Upper lobe of left lung (tissue), 4 donors: ENCODE data around the gene LAMP1.

Experiments
- CTCF ChIP-seq, 6 experiments: fragments of 450-650 bp in 4 of 6; fragments of 200-600 bp in 2 of 6; sonication (generic) in 2 of 6; IDR thresholded peaks; one replicate each; pipeline ENCODE4 v1.5.1; 2016 to 2019; ENCODE audit warnings: antibody characterized with exemption in 6 of 6
- POLR2A ChIP-seq, 4 donors: fragments of 450-650 bp; IDR thresholded peaks; one replicate each; pipeline ENCODE4 v1.5.1; 2016 to 2017; ENCODE audit warnings: antibody characterized with exemption in 4 of 4, mild to moderate bottlenecking in 2 of 4

- TF ChIP-seq CTCF (IDR thresholded peaks at IDR 0.05) (no peak), POLR2A (IDR thresholded peaks at IDR 0.05) (no peak)
Observed at GRCh38 chr13:113309473-113309872, 12.4 kb downstream of the LAMP1 start.
